Measurements from ENCODE around the gene CELA2A.

DNA sequence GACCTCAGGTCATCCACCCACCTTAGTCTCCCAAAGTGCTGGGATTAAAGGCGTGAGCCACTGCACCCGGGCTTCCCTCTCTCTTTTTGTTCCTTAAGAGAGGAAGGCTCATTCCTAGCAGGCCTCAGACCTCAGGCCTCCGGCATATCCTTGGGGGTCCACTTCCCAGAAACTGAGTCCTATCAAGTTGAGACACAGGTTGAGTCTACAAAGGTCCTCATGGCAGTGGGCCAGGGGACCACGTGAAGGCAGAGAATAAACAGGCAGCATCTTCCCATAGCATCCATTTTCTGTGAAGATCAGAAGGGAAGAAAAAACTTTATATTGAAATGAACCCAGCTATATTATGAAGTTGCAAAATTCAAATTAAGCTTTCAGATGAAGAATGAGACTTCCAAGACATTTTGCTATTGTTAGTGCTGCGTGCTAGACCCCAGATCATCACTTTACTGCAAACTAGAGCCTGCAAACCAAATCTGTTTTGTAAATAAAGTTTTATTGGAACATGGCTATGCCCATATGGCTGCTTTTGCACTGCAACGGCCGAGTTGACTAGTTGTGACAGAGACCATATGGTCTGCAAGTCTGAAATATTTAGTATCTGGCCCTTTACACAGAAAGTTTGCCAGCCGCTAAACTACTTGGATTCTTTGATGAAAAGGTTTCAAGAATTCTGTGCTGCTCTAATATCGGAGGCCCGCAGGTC, 3.5 kb upstream of the CELA2A start:
- TF ChIP-seq, protein P1, sequence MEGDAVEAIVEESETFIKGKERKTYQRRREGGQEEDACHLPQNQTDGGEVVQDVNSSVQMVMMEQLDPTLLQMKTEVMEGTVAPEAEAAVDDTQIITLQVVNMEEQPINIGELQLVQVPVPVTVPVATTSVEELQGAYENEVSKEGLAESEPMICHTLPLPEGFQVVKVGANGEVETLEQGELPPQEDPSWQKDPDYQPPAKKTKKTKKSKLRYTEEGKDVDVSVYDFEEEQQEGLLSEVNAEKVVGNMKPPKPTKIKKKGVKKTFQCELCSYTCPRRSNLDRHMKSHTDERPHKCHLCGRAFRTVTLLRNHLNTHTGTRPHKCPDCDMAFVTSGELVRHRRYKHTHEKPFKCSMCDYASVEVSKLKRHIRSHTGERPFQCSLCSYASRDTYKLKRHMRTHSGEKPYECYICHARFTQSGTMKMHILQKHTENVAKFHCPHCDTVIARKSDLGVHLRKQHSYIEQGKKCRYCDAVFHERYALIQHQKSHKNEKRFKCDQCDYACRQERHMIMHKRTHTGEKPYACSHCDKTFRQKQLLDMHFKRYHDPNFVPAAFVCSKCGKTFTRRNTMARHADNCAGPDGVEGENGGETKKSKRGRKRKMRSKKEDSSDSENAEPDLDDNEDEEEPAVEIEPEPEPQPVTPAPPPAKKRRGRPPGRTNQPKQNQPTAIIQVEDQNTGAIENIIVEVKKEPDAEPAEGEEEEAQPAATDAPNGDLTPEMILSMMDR (conservative IDR thresholded peaks at IDR 0.05) = no peak
- no peak for TF ChIP-seq EZH2 (IDR thresholded peaks at IDR 0.05; ENCODE audit: low read depth)

Data from PC-9 (cell line).